RPMI7951 (cell line): ENCODE data around the gene S100A2. TPM values are rescaled to one million over a fixed set of nuclear protein-coding genes. Genes with fewer than 3 reads are reported as not detected.
"Not testable (repeated sequence)": the region's sequence is repeated elsewhere in the genome, so short reads cannot be mapped to it uniquely, and the experiment has no call there.

Experiments used
- DNase-seq: peaks from one replicate; pipeline ENCODE4 v3.0.0-alpha.2; 2012; ENCODE audit warnings: low read depth
- total RNA-seq: library from RNA; depleted of rRNA; stranded (reverse); fragments of >200 nt; shearing (Covaris generic); gene quantifications from 2 replicates; pipeline ENCODE4 v1.2.3, GENCODE V29; 2014

Gene S100A2
- total RNA-seq, 1 experiment from 2014 or later, result 9.0 TPM

DNA sequence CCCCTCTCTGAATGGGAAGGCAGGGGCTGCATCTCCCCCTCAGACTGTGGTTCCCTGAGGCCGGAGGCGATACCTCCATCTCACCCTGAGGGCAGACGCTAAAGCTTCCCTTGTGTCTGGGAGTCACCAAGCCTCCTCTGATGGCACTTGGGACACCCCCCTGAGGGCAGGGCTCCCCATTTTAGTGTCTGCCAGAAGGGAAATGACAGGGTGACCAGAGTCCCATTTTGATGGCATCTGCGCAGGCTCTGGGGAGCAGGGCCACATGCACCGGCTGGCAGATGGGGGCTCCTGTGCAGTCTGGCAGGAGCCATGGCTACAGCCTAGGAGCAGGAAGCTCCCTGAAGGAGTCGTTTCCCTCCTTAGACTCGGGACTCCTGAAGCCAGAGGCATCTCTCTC lies 1.7 kb downstream of the S100A2 start:
- no peak for DNase-seq

DNA sequence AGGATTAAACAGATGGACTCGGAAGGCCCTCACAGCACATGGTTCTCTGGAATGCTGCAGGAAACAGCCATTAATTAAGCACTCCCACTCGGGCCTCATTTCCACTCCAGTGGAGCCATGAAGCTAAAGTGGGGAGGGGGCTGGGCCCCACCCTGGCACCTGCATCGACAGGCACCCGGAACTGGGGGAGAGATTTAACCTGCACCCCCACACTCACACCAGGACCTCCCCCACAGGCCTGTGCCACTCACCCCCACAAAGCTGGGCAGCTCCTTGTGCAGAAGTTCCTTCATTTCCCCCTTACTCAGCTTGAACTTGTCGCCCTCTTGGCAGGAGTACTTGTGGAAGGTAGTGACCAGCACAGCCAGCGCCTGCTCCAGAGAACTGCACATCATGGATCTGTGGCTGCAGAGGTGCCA lies 2.2 kb downstream of the S100A2 start:
- DNase-seq, result no peak

DNA sequence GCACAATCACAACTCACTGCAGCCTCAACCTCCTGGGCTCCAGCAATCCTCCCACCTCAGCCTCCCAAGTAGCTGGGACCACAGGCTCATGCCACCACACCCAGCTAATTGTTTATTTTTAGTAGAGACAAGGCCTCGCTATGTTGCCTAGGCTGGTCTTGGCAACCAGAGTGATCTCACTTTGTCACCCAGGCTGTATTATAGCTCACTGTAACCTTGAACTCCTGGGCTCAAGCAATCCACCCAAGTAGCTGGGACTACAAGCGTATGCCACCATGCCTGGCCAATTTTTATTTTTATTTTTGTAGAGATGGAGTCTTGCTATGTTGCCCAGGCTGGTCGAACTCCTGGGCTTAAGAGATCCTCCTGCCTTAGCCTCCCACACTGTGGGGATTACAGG lies 3.6 kb downstream of the S100A2 start:
- DNase-seq, result not testable (repeated sequence)

DNA sequence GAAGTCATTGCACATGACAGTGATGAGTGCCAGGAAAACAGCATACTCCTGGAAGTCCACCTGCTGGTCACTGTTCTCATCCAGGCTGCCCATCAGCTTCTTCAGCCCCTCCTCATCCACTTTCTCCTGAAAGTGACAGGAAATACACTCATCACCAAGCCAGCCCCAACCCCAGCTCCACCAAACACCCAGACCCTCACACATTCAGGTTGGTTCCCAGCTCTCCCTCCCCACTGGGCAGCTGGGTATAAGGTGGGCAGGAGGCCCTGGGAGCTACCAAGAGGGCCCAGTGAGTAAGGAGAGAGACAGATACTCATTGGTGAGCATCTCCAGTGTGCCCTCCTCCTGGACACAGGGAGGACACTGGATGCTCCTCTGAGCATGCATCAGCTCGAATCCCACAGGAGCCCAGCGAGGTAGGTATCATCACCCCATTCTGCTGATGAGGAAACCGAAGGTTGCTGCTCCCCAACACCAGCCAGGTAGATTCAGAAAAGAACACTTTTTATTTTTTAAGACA lies 4.1 kb downstream of the S100A2 start:
- DNase-seq, result no peak

DNA sequence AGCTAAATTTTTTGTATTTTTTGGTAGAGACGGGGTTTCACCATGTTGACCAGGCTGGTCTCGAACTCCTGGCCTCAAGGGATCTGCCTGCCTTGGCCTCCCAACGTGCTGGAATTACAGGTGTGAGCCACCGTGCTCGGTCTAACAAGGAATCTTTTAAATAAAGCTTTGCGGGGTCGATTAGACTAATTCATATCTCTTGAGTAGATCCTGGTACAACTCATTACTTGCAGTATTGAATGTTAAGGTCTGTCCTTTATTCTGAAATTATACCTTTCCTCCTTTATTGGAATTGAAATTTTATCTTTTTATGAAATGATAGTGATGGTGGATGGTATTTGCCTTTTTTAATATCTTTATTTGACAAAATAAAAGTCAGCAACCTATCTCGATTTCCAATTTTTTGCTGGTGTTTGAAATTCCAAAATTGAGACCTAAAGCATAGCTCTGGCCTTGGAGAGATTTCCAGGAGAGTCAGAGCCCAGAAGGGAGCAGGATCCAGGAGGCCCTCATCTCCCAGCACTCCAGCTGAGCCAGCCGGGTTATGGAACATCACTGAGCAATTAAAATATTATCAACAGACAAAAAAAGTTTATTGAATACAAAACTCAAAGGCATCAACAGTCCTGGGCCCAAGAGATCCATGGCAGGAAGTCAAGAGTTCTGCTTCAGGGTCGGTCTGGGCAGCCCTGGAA lies 4.7 kb downstream of the S100A2 start:
- no peak for DNase-seq

DNA sequence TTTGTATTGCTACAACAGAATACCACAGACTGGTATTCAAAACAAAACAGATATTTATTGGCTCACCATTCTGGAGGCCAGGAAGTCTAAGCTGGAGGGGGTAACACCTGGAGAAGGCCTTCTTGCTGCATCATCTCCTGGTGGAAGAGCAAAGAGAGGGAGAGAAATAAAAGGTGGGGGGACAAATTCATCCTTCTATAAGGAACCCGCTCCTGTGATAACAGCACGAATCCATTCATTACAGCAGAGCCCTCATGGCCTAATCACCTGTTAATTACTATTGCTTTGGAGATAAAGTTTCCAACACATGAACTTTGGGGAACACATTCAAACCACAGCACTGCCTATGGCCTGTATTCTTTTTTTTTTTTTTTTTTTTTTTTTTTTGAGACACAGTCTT lies 5.4 kb downstream of the S100A2 start:
- DNase-seq, result no peak

DNA sequence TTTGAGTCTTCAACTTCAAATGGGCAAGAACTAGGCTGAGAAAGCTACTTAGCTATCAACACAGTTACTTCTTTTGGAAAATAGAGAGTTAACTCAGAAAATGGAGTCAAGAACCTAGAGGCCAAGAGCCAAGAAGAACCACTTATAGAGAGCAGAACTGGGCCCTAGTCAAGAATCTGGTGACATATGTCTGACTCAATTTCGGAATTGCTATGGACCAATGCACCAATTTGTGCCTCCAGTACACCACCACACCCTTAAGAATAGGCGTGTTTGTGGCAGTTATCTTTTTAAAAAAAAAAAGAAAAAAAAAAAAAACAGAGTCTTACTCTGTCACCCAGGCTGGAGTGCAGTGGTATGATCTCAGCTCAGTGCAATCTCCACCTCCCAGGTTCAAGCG lies 7.8 kb downstream of the S100A2 start:
- no peak for DNase-seq

DNA sequence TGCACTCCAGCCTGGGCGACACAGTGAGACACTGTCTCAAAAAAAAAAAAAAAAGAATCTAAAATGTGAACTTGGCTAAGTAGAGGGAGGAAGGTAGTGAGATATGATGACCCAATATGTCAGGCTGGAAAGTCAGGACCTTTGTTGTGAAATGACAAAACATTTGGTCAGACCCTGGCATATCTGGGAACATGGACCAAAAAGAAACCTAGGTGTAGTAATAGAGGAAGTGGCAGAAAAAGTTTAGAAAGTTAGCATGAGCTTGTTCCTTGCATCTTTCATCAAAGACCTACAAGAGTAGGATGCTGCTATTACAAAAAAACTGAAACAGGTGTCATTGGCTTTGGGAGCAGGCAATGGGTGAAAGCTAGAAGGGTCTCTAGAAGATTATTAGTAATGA lies 9.3 kb downstream of the S100A2 start:
- DNase-seq, result no peak

DNA sequence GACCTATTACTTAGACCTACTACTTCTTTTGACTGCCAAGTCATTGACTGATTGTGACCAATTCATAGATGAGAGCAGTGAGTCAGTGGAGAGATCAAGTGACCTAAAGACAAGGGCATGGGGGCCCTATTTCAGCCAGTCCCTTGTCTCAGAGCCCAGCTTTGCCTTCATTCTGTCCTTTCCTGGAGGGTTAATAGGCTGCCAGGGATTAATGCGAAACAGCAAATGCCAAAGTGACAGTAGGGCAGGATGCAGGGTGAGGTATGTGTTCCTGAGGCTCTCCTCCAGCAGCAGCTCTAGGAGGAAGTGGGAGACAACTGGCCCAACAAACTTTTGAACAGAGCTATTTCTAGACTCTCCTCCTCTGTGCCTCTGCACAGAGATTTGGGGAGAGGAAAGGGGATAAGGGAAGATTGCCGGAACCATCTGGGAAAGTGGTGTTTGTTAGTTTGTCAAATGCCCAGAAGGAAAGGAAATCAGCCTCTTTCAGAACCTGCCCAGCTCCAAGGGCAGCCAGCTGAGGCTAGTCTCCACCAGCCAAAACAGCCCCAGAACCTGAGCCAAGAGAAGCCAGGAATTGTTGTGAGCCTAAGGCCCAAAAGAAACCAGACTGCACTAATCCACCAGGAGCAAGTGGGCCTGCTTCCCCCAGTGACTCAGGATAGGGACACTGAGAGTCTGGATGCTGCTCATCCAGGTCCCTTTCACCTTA lies 11.7 kb downstream of the S100A2 start:
- no peak for DNase-seq

DNA sequence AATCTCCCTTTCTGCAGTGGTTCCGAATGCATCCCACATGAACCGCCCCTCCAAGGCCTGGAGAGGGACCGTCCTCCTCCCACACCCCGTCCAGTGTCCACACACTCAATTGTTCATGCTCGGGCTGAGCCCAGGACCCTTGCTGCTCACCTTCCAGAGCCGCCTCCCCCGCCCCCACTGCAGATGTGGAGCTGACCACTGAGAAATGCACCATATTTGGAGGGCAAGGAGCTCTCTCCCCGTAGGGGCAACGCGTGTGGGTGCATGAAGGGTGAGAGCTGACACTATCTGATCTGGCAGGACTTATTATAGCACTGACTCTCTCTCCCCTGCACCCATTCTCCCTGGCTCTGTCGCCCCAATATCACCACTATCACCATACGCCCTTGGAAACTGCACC lies 12.5 kb downstream of the S100A2 start:
- DNase-seq, result no peak

DNA sequence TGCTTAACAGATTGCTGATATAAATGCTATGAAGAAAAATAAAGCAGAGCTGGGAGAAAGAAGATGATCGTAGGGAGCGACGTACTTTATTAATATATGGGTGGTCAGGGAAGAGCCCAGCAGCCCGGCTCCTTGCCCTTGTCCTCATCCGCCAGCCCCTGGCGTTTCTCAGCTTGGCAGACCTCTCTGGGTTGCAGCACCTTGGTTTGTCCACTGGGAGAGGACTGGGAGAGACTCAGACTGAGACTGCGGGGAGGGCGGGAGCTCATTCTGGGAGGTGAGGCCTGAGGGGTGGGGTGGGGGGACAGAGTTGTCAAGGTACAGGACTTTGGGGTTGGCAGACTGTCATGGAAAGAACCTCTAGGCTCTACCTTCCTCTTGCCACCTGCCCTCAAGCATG lies 13.3 kb downstream of the S100A2 start:
- no peak for DNase-seq

DNA sequence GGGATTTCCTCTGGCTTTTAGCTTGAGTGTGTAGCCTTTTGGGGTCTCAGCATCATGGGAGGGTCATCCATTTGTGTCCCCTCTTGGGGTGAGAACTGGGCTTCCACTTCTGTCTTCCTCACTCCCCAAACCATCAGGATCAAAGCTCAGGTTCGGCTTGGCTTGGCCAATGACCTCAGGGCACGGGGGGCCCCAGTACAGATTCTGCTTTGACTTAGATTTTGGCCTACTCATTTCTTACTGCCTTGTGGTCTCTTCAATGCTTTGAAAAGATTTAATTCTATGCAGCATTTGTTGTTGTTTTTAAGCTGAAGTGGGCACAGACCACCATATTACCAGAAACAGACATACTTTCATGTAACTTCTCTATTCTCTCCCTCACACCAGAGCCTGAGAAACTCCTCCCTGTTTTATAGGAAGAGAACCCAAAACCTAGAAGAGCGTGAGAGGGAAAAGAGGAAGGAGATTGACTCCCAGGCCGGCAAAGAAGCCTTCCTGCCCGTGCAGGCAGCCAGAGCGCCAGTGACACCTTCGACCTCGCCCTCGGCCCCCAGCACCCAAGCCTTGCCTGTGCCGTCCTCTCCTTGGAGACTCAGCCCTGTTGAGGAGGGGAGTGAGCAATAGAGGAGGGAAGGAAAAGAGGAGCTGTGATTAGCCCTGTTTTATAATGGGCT lies 14.7 kb downstream of the S100A2 start:
- DNase-seq, result no peak

DNA sequence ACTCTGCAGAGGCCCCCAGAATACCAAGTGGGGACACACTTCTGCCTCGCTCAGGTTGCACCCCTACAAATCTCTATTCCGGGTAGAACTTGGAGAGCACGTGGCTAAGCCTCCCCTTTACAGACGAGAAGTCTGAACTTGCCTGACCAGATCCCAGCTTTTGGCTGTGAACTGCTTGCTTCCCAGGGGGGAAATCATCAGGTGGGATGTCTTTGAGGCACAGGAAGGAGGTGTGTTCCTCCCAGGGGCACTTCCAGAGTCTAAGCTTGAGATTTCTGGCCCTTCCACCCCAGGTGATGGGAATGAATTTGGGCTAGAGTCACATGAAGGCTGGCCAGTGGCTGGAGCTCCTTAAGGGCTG lies 15.3 kb downstream of the S100A2 start:
- DNase-seq, result no peak

DNA sequence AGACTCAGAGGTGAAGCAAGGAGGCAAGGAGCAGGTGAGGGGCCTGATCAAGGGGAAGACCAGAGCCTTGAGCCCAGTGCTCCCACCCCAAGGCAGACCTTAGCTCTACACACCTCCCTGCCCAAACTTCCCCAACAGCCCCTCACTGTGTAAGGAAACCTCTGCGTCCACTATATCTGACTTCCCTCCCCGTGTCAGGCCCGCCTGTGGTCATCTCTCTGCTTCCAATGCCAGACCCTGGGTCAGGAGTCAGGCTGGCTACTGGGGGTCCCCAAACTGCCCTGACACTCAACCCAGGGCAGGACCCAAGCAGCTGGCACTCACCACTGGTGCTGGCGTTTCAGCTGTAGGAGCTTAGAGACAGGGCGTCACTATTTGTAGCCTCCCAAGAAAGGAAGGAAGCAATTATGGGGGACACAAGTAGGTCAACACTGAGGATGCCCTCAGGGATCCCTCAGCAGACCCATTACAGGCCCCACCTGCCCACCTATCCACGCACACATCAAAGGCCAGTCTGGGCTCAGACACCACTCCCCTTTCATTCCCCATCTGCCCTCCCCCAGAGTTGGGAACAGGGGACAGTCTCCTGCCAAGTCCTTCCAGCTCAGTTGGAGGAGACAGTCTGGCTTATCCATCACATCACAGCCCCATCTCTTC lies 15.8 kb downstream of the S100A2 start:
- DNase-seq, result no peak

DNA sequence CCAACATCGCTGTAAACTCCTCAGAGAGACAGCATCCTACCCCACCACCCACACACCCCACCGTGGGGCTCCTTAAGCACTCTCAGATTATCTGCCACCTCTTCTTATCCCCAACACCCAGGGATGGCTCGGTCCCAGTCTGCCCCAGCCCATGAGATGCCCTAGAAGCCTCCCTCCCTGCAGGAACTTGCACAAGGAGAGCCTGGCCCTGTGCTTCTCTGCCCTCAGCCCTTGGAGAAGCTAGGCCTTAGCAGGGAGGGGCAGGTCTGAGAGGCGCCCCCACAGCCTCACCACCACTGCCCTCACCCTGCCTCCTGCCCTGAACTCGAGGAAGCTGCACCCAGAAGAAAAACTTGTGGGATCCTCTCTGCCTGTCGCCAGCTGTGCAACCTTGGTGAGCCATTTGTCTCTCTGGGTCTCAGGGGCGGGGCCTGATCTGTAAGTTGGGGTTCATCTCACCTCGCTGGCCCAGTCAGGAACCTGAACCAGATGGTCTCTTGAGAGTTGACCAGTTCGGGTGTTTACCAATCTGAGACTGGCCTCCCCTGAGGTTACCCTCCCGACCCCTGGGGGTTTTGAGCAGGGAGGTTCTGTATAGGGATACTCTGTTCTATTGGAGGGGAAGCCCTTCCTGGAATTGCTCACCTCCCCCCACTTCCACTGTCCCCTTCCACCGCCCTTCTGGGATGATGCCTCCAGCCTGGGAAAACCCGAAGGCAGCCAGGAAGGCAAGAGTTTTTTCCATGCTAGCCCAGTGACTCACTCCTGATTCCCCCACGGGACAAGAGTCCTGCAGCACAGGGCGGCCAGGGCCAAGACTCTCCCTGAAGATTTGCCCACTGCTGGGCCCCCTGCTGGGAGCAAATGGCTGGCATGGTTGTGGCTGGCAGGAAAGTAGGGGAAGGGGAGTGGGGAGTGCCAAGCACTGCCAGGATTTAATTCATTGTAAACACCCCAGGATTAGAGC lies 16.6 kb downstream of the S100A2 start, which contains the start of gene S100A3:
S100A3 (minus strand) TSS at position 537 of the 967 bp plus-strand sequence. CDS start 773 bp downstream, outside the sequence.
- peak; percentile 92 for DNase-seq

DNA sequence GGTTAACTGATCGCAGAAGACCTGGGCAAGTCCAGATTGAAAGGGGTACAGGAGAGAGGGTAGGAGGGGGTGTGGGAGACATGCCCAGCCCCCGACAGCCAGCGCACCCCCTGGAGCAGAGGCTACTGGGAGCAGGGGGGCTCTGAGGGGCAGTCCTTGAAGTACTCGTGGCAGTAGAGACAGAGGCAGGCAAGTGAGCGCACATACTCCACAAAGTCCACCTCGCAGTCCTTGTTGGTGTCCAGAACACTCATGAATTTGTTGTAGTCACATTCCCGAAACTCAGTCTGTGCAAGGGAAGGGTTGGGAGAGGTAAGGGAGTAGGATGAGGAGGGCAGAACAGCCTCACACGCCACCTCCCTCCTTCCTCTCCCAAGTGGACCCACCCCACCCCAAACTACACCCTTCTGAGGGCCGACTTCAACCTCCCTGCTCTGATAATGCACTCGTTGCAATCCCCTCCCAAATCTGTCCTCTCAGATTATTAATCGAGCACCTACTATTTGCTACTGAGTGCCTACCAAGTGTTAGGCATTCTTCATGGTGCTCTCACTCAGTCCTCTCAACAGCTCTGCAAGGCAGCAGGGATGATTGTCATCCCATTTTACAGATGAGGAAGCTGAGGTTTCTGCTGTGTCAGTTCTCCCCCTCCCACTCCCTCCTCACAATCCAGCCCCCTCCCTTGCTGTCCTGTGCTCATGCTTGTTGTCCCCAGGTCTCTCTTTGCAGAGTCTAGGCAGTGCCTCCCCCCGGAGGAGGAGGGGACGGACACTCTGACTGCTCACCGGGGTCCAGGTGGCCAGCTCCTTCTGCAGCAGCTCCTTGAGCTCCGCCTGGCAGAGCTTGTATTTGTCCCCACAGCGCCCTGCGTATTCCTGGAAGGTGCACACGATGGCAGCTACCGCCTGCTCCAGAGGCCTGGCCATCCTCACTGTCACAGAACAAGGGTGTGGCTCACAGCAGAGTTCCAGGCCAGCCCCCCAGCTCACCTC lies 17.8 kb downstream of the S100A2 start:
- DNase-seq, result no peak

DNA sequence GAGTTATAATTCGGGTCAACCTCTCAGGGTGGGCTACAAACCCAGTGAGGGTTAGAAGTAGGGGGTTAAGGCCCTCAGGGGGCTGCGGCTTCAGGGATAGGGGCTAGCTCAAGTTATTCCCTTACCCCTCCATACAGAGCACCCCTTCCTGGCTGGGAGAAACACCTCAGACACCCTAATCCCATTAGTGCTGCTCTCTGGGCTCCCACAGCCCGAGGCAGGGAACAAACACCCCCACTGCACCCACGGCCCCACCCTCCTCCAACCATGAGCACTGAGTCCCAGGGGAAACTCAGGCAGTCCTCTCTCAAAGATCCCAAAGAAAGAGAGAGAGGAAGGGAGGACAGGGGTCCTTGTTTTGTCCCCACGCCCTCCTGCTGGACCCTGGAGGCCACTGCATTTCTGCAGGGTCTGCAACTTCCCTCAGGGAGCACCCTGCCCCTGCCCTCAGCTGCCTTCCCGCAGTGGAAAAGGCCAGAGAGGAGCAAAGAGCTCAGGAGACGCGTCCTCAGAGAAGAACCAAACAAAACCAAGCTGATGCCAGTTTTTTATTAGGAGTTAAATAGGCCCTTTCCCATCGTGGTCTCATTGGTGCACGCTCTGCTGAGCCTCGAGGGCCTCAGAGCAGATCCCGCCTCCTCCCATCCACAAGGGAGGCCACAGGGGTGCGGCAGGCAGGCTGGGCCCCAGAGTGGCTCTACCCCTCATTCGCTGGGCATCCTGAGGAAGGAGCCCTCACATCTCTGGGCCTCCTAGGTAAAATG lies 18.7 kb downstream of the S100A2 start:
- no peak for DNase-seq

DNA sequence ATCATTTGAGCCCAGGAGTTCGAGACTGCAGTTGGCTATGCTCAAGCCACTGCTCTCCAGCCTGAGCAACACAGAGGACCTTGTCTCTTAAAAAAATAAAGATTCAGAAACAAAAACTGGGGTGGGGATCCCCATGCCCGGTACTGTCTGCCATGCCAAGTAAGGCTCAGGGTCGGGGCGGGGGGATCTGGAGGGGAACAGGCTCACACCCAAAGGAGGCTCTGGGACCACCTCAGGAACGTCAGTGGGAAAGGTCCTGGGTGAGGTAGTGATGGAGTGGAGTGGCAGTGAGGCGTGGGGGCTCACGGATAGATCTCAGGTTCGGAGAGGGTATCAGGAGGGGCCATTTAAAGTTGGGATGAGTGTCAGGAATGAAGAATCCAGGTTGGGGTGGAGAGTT lies 19.3 kb downstream of the S100A2 start:
- no peak for DNase-seq
